HG03457 (cell line): Measurements from ENCODE around the gene PRKD1.
"Not testable (repeated sequence)": the region's sequence is repeated elsewhere in the genome, so short reads cannot be mapped to it uniquely, and the experiment has no call there.

ENCODE experiments used
- ATAC-seq: cut with Tn5 transposase; IDR thresholded peaks from one replicate; pipeline ENCODE4 v1.9.1; 2021; ENCODE audit warnings: moderate number of reproducible peaks; ENCODE audit not compliant: unreplicated experiment

The PRKD1 gene

DNA sequence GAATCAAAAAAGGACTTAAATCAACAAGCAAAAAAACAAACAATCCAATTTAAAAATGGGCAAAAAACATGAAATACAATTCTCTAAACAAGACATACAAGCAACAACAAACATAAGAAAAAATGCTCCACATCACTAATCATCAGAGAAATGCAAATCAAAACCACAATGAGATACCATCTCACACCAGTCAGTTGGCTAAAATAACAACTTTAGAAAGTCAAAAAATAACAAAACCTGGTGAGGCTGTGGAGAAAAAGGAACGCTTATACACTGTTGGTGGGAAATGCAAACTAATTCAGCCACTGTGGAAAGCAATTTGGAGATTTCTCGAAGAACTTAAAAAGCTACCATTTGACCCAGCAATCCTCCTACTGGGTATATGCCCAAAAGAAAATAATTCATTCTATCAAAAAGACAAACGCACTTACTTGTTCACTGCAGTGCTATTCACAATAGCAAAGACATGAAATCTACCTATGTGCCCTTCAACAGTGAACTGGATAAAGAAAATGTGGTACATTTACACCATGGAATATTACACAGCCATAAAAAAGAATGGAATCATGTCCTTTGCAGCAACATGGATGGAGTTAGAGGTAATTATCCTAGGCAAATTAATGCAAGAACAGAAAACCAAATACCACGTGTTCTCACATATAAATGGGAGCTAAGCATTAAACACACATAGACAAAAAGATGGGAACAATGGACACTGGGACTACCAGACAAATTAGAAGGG is 26.9 kb downstream of the PRKD1 start:
- no peak for ATAC-seq

DNA sequence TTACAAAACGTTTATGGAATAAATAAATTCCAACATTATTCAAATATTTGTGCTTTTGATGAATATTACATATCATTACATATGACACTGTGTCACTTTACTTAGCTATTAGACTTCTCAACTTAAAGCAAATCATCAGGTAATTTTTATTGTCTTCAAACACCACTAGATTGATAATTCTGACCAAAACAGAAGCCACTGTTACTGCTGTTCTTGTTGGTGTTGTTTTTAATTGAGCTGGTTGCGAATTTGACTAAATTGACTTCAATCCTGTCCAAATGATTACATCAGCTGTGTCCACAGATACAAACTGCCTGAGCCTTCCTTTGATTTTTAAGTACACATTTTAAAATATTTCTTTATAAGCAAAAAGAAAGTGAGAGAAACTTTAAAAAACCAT is 29.2 kb downstream of the PRKD1 start:
- ATAC-seq = no peak

DNA sequence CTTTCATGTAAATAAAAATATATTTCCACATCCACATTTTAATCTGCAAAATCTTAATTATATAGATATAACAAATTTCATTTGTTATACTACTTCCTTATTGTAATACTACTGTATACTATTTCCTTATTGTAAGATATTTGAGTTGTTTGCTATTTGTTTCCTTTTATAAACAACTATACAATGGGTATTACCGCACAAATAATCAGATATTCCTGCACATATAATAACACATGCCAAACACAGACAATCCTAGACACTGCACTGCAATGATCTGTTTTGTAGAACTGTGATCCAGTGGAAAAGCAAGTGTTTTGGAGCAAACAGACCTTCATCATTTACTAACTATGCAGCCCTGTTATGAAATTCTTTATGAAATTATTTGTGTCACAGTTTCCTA is 30.5 kb downstream of the PRKD1 start:
- ATAC-seq = no peak

DNA sequence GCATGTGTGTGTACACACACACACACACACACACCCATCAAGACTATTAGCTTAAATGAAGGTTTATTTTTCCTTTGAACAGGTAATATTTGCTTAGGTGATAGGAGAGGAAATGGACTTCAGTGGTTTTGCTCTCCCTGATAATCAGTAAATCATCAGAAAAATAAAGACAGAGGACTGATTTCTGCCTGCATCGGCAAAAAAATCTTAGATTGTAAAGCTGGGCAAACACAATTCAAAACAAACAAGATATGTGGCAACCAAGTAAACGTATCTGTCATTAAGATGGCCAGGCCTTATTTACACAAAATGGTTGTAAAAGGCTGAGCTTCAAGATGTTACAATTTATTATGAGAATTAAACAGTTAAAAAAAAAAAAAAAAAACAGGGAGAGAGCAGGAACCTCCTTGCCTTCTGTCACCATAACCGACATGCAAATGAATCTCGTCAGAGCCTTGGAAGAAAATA is 31.3 kb downstream of the PRKD1 start:
- ATAC-seq = no peak

DNA sequence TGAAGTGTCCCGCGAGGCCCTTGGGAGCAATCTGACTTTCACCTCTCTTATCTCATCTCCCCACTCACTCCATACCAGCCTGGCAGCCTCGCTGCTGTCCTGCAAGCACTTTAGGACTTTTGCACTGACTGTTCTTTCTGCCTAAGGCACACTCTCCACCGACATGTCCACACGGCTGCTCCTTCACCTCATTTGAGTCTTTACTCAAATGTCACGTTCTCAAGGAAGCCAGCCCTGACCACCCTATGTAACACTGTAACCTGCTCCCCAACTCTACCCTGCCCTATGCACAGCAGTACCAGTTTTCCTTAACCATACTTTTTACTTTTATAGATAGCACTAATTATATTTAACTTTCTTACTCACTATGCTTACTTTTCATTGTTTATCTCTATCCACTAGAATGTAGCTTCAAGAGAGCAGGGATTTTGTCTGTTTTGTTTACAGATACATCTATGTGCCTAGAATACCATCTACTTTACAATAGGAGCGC is 32.0 kb downstream of the PRKD1 start:
- no peak for ATAC-seq

DNA sequence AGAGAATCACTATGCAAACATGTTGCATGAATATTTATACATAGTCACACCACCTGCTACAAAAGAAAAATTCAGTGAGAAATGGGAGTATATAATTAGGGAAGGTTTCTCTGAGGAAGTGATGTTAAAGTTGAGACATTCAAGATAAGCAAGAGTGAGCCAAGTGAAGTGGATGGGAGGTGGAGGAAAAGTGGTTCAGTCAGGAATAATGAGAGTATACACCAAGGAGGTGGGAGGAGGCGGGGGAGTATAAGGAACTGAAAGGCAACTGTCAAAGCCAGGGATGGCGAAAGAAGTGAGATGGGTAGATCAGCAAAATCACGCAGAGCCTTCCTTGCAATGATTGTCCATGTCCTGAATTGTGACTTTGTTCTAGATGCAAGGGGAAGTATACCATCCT is 33.7 kb downstream of the PRKD1 start:
- no peak for ATAC-seq

DNA sequence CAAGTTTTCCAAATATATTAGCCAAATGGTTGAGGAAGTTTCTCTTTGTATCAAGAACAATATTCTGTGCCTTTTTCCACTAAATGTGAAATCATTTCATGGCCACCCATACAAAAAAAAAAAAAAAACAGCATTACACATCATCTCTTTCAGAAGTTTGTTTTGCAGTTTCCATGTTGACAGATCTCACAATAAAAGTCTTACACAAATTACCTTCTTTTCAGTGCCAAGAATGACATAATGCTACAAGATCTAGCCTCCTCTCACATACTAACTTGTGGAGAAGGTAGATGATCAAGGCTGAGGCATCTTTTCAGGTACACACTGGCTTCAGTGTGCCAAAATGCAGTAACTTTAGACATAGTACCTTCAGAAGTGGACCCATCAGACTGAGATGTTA is 35.3 kb downstream of the PRKD1 start:
- no peak for ATAC-seq

DNA sequence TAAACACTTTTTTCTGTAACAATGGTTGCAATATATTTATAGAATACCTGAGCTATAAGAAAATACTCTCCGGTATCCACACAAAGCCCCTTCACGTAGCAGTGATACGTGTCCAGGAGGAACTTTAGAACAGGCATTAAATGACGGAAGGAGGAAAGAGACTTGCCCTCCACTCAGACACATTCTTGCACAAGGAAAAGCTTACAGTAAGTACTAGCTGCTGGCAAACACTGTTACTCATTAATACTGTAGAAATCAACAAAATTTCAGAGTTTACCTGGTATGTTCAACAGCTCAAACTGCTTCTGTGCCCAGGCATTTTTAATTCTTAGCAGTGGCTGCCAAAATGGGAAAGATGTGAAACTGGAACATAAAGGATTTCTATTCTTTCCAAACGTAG is 41.7 kb downstream of the PRKD1 start:
- ATAC-seq = no peak

DNA sequence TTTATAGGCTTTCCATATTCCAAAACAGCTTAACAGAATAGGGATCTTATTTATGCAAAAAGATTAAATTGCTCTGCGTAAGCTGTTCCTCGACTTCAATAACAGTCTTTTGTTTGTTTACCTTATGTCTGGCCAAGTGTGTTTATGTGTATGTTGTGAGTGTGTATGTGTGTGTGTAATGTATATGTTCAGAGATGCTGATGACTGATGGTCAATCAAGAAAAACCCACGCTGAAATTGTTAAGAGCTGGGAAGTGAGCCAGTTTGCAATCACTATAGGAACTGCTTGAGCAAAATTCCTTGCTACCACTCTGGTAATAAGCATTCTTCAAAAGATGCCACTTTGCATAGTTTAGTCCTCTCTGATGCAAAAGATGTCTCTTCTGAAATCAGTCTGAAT is 59.6 kb downstream of the PRKD1 start:
- ATAC-seq = no peak

DNA sequence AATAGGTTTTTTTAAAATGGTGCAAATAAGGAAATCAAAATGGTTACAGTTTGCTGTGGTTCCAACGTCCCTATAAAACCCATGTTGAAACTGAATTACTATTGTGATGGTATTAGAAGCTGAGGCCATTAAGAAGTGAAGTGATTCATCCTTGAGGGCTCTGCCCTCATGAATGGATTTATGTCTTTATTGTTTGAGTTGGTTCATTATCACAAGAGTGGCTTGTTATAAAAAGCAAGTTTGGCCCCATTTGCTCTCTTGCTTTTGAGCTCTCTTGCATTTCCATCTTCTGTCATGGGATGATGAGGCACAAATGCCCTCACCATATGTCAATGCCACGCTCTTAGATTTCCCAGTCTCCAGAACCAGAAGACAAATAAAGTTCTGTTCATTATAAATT is 62.3 kb downstream of the PRKD1 start:
- no peak for ATAC-seq

DNA sequence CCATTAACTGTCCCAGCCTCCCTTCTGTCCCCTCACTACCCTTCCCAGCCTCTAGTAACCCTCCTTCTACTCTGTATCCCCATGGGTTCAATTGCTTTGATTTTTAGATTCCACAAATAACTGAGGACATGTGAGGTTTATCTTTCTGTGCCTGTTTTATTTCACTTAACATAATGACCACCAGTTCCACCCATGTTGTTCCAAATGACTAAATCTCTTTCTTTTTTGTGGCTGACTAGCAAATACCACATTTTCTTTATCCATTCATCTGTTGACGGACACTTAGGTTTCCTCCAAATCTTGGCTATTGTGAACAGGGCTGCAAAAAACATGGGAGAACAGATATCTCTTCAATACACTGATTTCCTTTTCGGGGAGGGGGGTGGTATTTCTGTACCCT is 65.7 kb downstream of the PRKD1 start:
- no peak for ATAC-seq

DNA sequence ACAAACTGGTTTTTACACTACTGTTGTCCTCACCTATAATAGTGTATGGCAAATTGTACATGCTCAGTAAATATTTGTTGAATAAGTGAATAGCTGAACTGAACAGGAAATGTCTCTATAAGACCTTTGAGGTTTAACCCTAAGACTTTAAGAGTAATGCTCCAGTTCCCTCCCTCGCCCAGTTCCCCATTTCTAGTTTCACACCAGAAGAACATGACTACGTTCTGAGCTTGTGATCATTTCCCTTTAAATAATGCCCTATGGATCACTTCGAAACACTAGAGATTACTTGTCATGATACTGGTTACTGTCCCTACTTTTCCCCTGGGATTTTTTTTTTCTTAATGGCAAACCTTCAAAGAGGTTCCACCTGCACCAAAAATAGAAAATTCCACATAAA is 69.3 kb downstream of the PRKD1 start:
- peak; percentile 87 for ATAC-seq

DNA sequence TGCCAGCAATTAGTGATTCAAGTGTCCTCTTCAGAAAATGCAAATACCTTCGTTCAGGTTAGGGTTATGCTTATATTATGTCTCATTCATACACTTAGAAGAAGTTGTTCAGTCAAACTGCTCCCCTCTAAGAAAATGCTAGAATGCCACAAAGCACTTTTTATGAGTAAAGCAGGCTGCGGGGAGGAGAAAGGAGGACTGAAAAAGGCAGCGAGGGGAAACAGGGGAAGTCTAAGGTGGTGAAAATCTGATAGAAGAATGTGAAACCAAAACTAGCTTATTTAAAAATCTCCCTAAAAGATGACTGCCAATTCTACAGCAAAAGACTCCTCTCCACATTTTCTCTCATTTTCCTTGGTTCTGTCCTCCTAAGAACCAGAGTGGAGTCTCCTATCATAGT is 70.1 kb downstream of the PRKD1 start:
- ATAC-seq = peak; percentile 62

DNA sequence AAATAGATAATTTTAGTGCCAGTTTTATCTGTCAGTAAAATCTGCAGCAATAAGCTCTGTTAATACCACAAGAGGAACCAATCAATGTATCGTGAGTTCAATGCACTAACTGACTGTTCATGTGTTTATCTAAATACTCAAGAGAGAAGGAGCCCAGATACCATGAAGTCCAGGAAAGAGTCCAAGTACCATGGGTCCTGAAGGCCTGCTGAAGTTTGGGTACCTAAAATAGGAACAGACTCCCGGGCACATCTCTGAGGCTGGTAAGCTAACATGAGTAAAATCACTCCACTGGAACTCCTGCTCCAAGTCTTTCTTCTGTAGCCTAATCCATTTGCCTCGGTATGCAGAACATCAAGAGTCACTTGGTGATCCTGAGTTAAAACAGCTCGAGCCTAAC is 71.1 kb downstream of the PRKD1 start:
- ATAC-seq = no peak

DNA sequence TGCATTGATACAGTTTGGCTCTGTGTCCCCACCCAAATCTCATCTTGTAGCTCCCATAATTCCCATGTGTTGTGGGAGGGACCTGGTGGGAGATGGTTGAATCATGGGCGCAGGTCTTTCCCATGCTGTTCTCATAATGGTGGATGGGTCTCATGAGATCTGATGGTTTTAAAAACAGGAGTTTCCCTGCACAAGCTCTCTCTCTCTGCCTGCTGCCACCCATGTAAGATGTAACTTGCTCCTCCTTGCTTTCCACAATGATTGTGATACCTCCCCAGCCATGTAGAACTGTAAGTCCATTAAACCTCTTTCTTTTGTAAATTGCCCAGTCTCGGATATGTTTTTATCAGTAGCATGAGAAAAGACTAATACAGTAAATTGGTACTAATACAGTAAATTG is 74.0 kb downstream of the PRKD1 start:
- not testable (repeated sequence) for ATAC-seq

DNA sequence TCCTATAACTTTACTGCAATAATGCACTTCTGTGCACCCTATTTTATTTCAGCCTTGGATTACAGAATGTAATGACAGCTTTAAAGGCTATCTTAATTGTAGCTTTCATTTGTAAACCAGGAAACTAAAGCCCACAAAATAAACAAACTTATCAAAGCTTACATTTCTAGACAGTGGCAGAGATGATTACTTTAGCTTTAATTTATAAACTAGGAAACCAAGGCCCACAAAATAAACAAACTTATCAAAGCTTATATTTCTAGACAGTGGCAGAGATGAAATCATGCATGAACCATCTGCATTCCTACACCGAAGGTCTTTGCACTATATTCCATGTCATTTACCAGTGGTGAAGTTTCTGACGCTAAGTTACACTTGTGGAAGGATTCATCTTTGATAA is 74.4 kb downstream of the PRKD1 start:
- no peak for ATAC-seq

DNA sequence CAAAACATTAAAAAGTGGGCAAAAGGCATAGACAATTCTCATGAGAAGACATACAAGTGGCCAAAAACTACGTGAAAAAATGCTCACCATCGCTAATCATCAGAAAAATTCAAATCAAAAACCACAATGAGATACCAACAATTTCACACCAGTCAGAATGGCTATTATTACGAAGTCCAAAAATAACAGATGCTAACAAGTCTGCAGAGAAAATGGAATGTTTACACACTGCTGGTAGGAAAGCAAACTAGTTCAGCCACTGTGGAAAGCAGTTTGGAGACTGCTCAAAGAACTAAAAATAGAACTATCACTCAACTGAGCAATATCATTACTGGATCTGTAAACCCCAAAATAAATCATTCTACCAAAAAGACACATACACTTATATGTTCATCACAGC is 76.2 kb downstream of the PRKD1 start:
- no peak for ATAC-seq

DNA sequence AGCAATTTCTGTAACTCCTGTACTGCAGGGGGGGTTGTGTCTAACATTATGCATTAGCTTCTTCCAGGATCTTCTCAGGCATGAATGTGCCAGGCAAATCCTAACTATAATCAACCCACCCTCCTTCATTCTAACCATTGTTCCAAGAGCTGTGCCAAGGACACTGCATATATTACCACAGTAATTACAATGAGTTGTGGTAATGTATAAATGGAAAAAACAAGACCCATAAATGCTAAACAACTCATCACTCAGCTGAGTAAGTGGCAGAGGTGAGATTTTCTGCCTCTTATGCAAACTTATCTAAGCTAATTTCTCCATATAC is 80.6 kb downstream of the PRKD1 start:
- ATAC-seq = no peak

DNA sequence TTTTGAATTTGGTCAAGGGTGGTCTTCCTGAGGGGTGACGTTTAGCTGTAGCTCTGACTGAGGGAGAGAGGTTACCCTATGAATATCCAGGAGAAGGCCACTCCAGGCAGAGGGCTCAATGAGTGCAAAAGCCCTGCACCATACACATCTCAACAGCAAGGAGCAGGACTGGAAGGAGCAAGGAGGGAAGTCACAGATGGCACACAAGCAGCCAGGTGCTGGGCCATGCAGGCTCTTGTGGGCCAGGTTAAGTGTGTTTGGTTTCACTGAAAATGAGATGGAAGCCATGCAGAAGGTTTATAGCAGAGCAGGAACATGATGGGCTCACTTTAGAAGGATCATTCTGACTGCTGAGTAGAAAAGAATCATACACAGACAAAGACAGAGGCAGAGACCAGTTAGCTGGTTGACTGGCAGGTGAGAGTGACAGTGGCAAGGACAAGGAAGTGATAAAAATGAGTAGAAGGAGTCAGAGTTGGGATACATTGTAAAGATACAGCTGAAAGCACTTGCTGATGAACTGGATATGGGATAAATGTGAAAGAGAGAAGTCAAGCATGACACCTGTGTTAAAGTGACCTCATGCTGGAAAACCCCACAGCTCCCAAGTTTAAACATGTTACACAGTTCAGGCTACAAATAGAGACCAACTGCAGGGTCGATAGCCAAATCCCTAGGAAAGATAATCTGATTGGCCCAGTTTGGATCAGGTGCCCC is 81.2 kb downstream of the PRKD1 start:
- no peak for ATAC-seq

DNA sequence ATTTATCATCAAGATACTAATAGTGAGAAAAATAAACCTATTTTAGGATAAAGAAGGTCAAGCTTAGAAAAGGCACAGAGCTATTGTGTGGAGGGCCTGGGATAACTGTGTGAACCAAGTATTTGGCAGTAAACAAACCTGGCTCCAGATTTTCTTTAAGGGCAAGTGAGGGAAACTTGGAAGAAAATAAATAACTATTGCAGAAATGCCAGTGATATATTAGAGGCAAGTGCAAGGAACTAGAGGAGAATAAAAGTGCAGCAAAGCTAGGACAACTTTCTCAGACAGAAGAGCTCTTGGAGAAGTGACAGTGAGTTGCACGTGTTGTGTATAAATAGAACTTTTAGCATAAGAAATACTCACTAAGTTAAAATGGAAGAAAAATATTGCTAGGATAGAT is 83.7 kb downstream of the PRKD1 start:
- no peak for ATAC-seq

DNA sequence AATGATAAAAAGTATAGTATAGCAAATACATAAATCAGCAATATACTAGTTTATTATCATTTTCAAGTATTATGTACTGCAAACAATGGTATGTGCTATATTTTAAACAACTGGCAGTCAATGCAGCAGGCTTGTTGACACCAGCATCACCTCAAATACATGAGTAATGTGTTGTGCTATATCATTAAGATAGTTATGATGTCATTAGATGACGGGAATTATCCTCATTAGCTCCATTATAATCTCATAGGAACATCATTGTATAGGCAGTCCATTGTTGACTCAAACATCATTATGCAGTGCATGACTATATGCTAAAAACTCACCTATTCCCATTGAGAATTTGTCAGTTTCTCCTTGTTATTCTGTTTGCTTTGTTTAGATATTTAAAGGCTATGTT is 85.4 kb downstream of the PRKD1 start:
- ATAC-seq = no peak

DNA sequence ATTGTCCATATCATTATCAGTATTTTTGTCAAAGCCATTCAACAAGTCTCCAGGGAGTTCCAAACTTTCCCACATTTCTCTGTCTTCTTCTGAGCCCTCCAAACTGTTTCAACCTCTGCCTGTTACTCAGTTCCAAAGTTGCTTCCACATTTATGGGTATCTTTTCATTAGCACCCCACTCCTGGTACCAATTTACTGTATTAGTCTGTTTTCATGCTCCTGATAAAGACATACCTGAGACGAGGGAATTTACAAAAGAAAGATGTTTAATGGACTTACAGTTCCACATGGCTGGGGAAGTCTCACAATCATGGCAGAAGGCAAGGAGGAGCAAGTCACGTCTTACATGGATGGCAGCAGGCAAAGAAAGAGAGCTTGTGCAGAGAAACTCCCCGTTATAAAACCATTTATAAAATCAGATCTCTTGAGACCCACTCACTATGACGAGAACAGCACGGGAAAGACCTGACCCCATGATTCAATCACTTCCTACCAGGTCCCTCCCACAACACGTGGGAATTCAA is 87.2 kb downstream of the PRKD1 start:
- not testable (repeated sequence) for ATAC-seq
